Mesenchymal stem cell (in vitro differentiated cells and primary cell): ENCODE results near the gene HLCS.

Source experiments
- DNase-seq: peaks from one replicate; pipeline ENCODE4 v3.0.0-alpha.2; 2013
- H2AFZ ChIP-seq: one replicate; pipeline ENCODE4 v1.6.1; 2013; ENCODE audit warnings: low read depth, mild to moderate bottlenecking, control low read depth, inconsistent platforms, low read length, moderate library complexity
- H2AK5ac ChIP-seq: 2 replicates; pipeline ENCODE4 v1.6.1; 2013; ENCODE audit warnings: low read length, moderate library complexity, mild to moderate bottlenecking, inconsistent platforms; ENCODE audit not compliant: severe bottlenecking
- H2BK120ac ChIP-seq: one replicate; pipeline ENCODE4 v1.6.1; 2013; ENCODE audit warnings: low read depth, mild to moderate bottlenecking, inconsistent platforms, low read length, moderate library complexity
- H2BK12ac ChIP-seq, 2 experiments: one replicate each; pipeline ENCODE4 v1.6.1; 2013; ENCODE audit warnings: inconsistent platforms in 2 of 2, low read length in 2 of 2, mild to moderate bottlenecking in 2 of 2, moderate library complexity in 2 of 2, control low read depth in 1 of 2
- H2BK15ac ChIP-seq: one replicate; pipeline ENCODE4 v1.6.1; 2013; ENCODE audit warnings: mild to moderate bottlenecking, low read depth, inconsistent platforms; ENCODE audit not compliant: poor library complexity, severe bottlenecking
- H2BK5ac ChIP-seq: 2 replicates; pipeline ENCODE4 v1.6.1; 2013; ENCODE audit warnings: low read depth, mild to moderate bottlenecking, low read length, control low read depth, inconsistent platforms; ENCODE audit not compliant: poor library complexity, severe bottlenecking
- H3K14ac ChIP-seq, 2 experiments: one replicate each; pipeline ENCODE4 v1.6.1; 2013; ENCODE audit warnings: inconsistent platforms in 2 of 2, low read length in 2 of 2, control low read depth in 1 of 2, mild to moderate bottlenecking in 1 of 2, moderate library complexity in 1 of 2
- H3K18ac ChIP-seq, 2 experiments: one replicate each; pipeline ENCODE4 v1.6.1; 2013; ENCODE audit warnings: inconsistent platforms in 2 of 2, low read length in 2 of 2, control low read depth in 1 of 2, low read depth in 1 of 2, mild to moderate bottlenecking in 1 of 2
- H3K23ac ChIP-seq, 2 experiments: one replicate each; pipeline ENCODE4 v1.6.1; 2013; ENCODE audit warnings: inconsistent platforms in 2 of 2, low read length in 2 of 2, mild to moderate bottlenecking in 2 of 2, moderate library complexity in 2 of 2, control low read depth in 1 of 2
- H3K27ac ChIP-seq: 2 replicates; pipeline ENCODE4 v1.5.1; 2013; ENCODE audit warnings: mild to moderate bottlenecking, moderate library complexity, low read length, control low read depth, inconsistent platforms; ENCODE audit not compliant: poor library complexity, severe bottlenecking
- H3K27me3 ChIP-seq, 2 experiments: 2 replicates each; pipeline versions ENCODE4 v1.6.1 to v1.7.0; 2013; ENCODE audit warnings: low read length in 2 of 2, mild to moderate bottlenecking in 2 of 2, moderate library complexity in 2 of 2, control low read depth in 1 of 2, inconsistent platforms in 1 of 2; ENCODE audit not compliant: control insufficient read depth in 1 of 2, insufficient read depth in 1 of 2
- H3K36me3 ChIP-seq, 2 experiments: 2 replicates each; pipeline versions ENCODE4 v1.6.1 to v1.7.0; 2013; ENCODE audit warnings: low read length in 2 of 2, control low read depth in 1 of 2, inconsistent platforms in 1 of 2, low read depth in 1 of 2, mild to moderate bottlenecking in 1 of 2; ENCODE audit not compliant: insufficient read depth in 2 of 2, control insufficient read depth in 1 of 2
- H3K4ac ChIP-seq, 2 experiments: one replicate each; pipeline ENCODE4 v1.6.1; 2013; ENCODE audit warnings: inconsistent platforms in 2 of 2, low read length in 2 of 2, mild to moderate bottlenecking in 2 of 2, moderate library complexity in 2 of 2, control low read depth in 1 of 2, low read depth in 1 of 2
- H3K4me1 ChIP-seq: 2 replicates; pipeline ENCODE4 v1.6.1; 2013; ENCODE audit warnings: low read depth, low read length, control low read depth; ENCODE audit not compliant: control insufficient read depth, insufficient read depth
- H3K4me2 ChIP-seq: 2 replicates; pipeline ENCODE4 v1.6.1; 2013; ENCODE audit warnings: low read length, mild to moderate bottlenecking, inconsistent platforms; ENCODE audit not compliant: poor library complexity, severe bottlenecking
- H3K4me3 ChIP-seq, 2 experiments: 2 replicates each; pipeline versions ENCODE4 v1.5.1 to v1.7.0; 2013; ENCODE audit warnings: low read length in 2 of 2, mild to moderate bottlenecking in 2 of 2, control low read depth in 1 of 2, low read depth in 1 of 2; ENCODE audit not compliant: insufficient read depth in 1 of 2
- H3K79me1 ChIP-seq: replicated peaks from 2 replicates; pipeline ENCODE4 v1.6.1; 2013; ENCODE audit warnings: mild to moderate bottlenecking, control low read depth, low read length, inconsistent platforms; ENCODE audit not compliant: poor library complexity, severe bottlenecking
- H3K9ac ChIP-seq: 2 replicates; pipeline ENCODE4 v1.7.0; 2013; ENCODE audit warnings: mild to moderate bottlenecking, low read length, moderate library complexity
- H3K9me3 ChIP-seq: 2 replicates; pipeline ENCODE4 v1.7.0; 2013; ENCODE audit warnings: mild to moderate bottlenecking, low read length; ENCODE audit not compliant: control insufficient read depth
- H4K8ac ChIP-seq: one replicate; pipeline ENCODE4 v1.6.1; 2013; ENCODE audit warnings: inconsistent platforms, mild to moderate bottlenecking, low read length, moderate library complexity
- H4K91ac ChIP-seq: one replicate; pipeline ENCODE4 v1.6.1; 2013; ENCODE audit warnings: mild to moderate bottlenecking, low read length, inconsistent platforms
- WGBS: methylation state at CpG from one replicate; pipeline ENCODE4 v1.1.7; 2013; ENCODE audit warnings: mixed read lengths; 5-methylcytosine and 5-hydroxymethylcytosine counted together

Gene HLCS

DNA sequence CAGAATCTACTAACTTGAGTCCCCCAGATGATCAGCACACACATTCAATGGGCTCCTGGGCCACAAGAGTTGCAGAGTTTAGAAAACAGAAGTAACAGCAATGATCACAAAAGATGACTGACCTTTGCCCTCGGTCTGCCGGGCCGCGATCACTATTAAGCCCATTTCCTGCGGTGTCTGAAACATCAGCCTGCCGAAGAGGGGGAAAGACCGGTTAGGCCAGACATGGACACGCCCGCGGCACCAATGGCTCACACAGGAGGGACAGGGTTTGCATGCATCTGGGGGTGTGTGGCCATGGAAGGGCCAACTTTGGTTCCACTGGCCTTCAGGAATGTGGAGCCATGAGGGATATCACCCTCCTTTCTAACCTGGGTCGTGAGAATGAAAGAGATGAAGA, 199.4 kb downstream of the HLCS start:
- no peak overlapping the region for H2AFZ ChIP-seq
- H3K4me1 ChIP-seq = peaks cover 4% of the 10 kb centered on the region
- no peak overlapping the region for H3K4me2 ChIP-seq
- no peak overlapping the region for H2BK120ac ChIP-seq
- no peak overlapping the region for H3K23ac ChIP-seq
- no peak overlapping the region for H4K91ac ChIP-seq
- WGBS = 95% methylated on average over 11 of the region's 11 CpGs
- H2AK5ac ChIP-seq = no peak overlapping the region
- H3K18ac ChIP-seq = no peak overlapping the region
- H3K36me3 ChIP-seq = peaks cover 4 to 9% of the 10 kb centered on the region in 2 experiments
- peak overlapping the region in 1 of 2 experiments; percentile 49 for H3K14ac ChIP-seq
- H3K79me1 ChIP-seq = peaks cover 5% of the 10 kb centered on the region
- no peaks in the 10 kb centered on the region for H3K27me3 ChIP-seq
- H3K4me3 ChIP-seq = no peak overlapping the region
- H3K4ac ChIP-seq = no peak overlapping the region
- H3K27ac ChIP-seq = no peak overlapping the region
- no peak overlapping the region for H2BK15ac ChIP-seq
- H3K9me3 ChIP-seq = no peaks in the 10 kb centered on the region
- DNase-seq = no peak
- no peak overlapping the region for H2BK5ac ChIP-seq
- no peak overlapping the region for H4K8ac ChIP-seq
- H2BK12ac ChIP-seq = no peak overlapping the region
- no peak overlapping the region for H3K9ac ChIP-seq

DNA sequence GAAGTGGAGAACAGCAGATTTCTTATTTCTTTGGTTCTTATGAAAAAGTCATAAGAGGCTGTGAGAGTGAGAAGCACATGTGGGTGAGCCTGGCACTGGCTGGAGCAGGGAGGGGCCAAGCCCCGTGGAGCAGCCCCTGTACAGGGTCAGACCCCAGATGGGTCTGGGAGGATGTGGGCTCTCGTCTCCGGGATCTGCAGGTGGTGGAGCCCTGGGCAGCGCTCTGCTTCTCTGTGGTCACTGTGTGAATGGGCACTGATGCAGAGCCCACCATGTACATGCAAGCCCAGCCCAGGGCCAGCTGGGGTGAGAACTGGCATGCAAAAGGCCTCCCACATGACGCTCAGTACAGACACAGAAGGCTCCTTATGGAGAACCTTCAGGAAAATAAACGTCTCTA, 200.0 kb downstream of the HLCS start:
- Histone ChIP-seq H2BK12ac (no peak overlapping the region), H3K4ac (no peak overlapping the region), H3K36me3 (peaks cover 4 to 9% of the 10 kb centered on the region in 2 experiments), H3K4me1 (peaks cover 4% of the 10 kb centered on the region), H2AK5ac (no peak overlapping the region), H2BK120ac (no peak overlapping the region), H3K27ac (no peak overlapping the region), H3K14ac (no peak overlapping the region), H3K9me3 (no peaks in the 10 kb centered on the region), H3K79me1 (peaks cover 5% of the 10 kb centered on the region), H3K9ac (no peak overlapping the region), H2BK15ac (no peak overlapping the region), H3K27me3 (no peaks in the 10 kb centered on the region), H3K23ac (no peak overlapping the region), H3K4me3 (no peak overlapping the region), H3K4me2 (no peak overlapping the region), H4K8ac (no peak overlapping the region), H3K18ac (no peak overlapping the region), H2AFZ (no peak overlapping the region), H2BK5ac (no peak overlapping the region), H4K91ac (no peak overlapping the region)
- no peak for DNase-seq
- 96% methylated on average over 6 of the region's 6 CpGs for WGBS

DNA sequence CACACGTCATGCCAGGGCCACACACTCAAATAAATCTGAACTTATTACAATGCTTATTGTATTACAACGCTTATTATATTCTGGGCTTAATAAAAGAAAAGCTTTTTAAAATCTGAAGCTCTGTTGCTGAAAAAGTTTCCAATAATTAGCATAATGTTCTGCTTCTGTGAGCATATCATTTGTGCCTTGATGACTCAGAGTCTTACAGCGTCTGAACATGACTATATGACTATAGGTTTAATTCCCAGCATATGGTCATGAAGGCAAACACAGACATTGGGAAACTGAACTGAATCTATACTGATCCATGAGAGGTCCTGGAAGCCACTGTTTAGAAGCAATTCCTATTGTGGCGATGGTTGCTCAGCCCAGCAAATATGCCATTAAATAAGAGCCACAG, 201.2 kb downstream of the HLCS start:
- peaks cover 4% of the 10 kb centered on the region for H3K4me1 ChIP-seq
- no peak overlapping the region for H2BK12ac ChIP-seq
- H3K27ac ChIP-seq = no peak overlapping the region
- H3K79me1 ChIP-seq = peaks cover 5% of the 10 kb centered on the region
- H3K4ac ChIP-seq = no peak overlapping the region
- H4K91ac ChIP-seq = no peak overlapping the region
- H3K23ac ChIP-seq = no peak overlapping the region
- no peak overlapping the region for H2BK5ac ChIP-seq
- no peak overlapping the region for H2AFZ ChIP-seq
- H3K18ac ChIP-seq = no peak overlapping the region
- H3K14ac ChIP-seq = peak overlapping the region in 1 of 2 experiments; percentile 9
- 92% methylated on average over 2 of the region's 4 CpGs for WGBS
- peak overlapping the region; percentile 66 for H4K8ac ChIP-seq
- no peak overlapping the region for H2BK15ac ChIP-seq
- no peaks in the 10 kb centered on the region for H3K27me3 ChIP-seq
- H2AK5ac ChIP-seq = no peak overlapping the region
- H2BK120ac ChIP-seq = no peak overlapping the region
- no peak overlapping the region for H3K4me2 ChIP-seq
- H3K4me3 ChIP-seq = no peak overlapping the region
- H3K9me3 ChIP-seq = no peaks in the 10 kb centered on the region
- no peak for DNase-seq
- H3K9ac ChIP-seq = no peak overlapping the region
- peaks cover 4 to 14% of the 10 kb centered on the region in 2 experiments for H3K36me3 ChIP-seq

DNA sequence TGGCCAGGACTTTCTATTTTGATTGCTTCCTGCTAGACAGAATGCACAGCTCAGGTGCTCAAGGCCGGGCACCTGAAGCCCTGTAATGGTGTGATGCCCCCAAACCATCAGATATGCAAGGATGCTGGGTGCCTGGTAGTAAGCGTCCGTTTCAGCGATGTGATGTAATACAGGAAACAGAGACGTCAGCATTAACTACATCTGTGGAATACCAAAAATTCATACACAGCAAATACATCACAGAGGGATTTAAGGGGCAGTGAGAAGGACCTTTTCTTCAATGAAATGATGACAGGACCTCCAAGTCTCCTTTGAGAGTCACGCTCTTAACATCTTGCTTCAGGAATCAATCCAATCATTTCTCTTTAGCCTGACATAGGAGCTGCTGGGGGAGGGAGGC, 203.2 kb downstream of the HLCS start:
- Histone ChIP-seq H3K9me3 (no peaks in the 10 kb centered on the region), H3K4me2 (no peak overlapping the region), H3K23ac (no peak overlapping the region), H2BK5ac (no peak overlapping the region), H2AK5ac (no peak overlapping the region), H3K4ac (no peak overlapping the region), H4K91ac (no peak overlapping the region), H3K9ac (no peak overlapping the region), H3K27ac (no peak overlapping the region), H3K14ac (no peak overlapping the region), H3K4me3 (no peak overlapping the region), H2BK12ac (no peak overlapping the region), H3K4me1 (peaks cover 4% of the 10 kb centered on the region), H4K8ac (no peak overlapping the region), H3K36me3 (peaks cover 13 to 14% of the 10 kb centered on the region in 2 experiments), H3K27me3 (no peaks in the 10 kb centered on the region), H3K18ac (no peak overlapping the region), H2BK15ac (no peak overlapping the region), H3K79me1 (peaks cover 3% of the 10 kb centered on the region), H2BK120ac (no peak overlapping the region), H2AFZ (no peak overlapping the region)
- 90% methylated on average over 5 of the region's 6 CpGs for WGBS
- DNase-seq = no peak
